Neural progenitor cell (in vitro differentiated cells): ENCODE results near the gene TRIOBP. TPM values are rescaled to one million over a fixed set of nuclear protein-coding genes. Genes with fewer than 3 reads are reported as not detected.

Experiments
- DNase-seq: peaks from one replicate; pipeline ENCODE4 v3.0.0-alpha.2; 2016; ENCODE audit warnings: low spot score
- H2AFZ ChIP-seq: fragments of 200-600 bp; sonication (generic); replicated peaks from 2 replicates; pipeline ENCODE4 v1.6.1; 2016; ENCODE audit warnings: antibody characterized with exemption
- H3F3A ChIP-seq: fragments of 200-600 bp; sonication (generic); 2 replicates; pipeline ENCODE4 v1.6.1; 2016; ENCODE audit warnings: antibody characterized with exemption, low read depth
- H3K27ac ChIP-seq: fragments of 200-600 bp; sonication (generic); 2 replicates; pipeline ENCODE4 v1.5.1; 2016; ENCODE audit warnings: mild to moderate bottlenecking
- H3K27me3 ChIP-seq: fragments of 200-600 bp; sonication (generic); 2 replicates; pipeline ENCODE4 v1.6.1; 2016; ENCODE audit warnings: mild to moderate bottlenecking, moderate library complexity
- H3K36me3 ChIP-seq: fragments of 200-600 bp; sonication (generic); 2 replicates; pipeline ENCODE4 v1.5.1; 2016
- H3K4me1 ChIP-seq: fragments of 200-600 bp; sonication (generic); 2 replicates; pipeline ENCODE4 v1.6.1; 2016; ENCODE audit warnings: mixed run types
- H3K4me2 ChIP-seq: fragments of 200-600 bp; sonication (generic); 2 replicates; pipeline ENCODE4 v1.6.1; 2016
- H3K4me3 ChIP-seq: fragments of 200-600 bp; sonication (generic); 2 replicates; pipeline ENCODE4 v1.5.1; 2016
- H3K79me2 ChIP-seq: fragments of 200-600 bp; sonication (generic); 2 replicates; pipeline ENCODE4 v1.6.1; 2016; ENCODE audit warnings: low read depth
- H3K9ac ChIP-seq: fragments of 200-600 bp; sonication (generic); 2 replicates; pipeline ENCODE4 v1.6.1; 2016
- H3K9me3 ChIP-seq: fragments of 200-600 bp; sonication (generic); 2 replicates; pipeline ENCODE4 v1.5.1; 2016; ENCODE audit warnings: low read depth
- H4K20me1 ChIP-seq: fragments of 200-600 bp; sonication (generic); 2 replicates; pipeline ENCODE4 v1.6.1; 2016; ENCODE audit warnings: low read depth
- H3K27ac Mint-ChIP-seq: 3 replicates; pipeline ENCODE4 v1.8.0; 2021; ENCODE audit warnings: mixed read lengths
- H3K27me3 Mint-ChIP-seq: 2 replicates; pipeline ENCODE4 v1.8.0; 2022; ENCODE audit warnings: low read depth, mild to moderate bottlenecking, inconsistent platforms, moderate library complexity, mixed read lengths; ENCODE audit not compliant: insufficient read depth
- H3K36me3 Mint-ChIP-seq: 3 replicates; pipeline ENCODE4 v1.8.0; 2021; ENCODE audit warnings: mixed read lengths
- H3K4me1 Mint-ChIP-seq: 3 replicates; pipeline ENCODE4 v1.8.0; 2021; ENCODE audit warnings: mixed read lengths
- H3K4me3 Mint-ChIP-seq: 3 replicates; pipeline ENCODE4 v1.8.0; 2021; ENCODE audit warnings: mild to moderate bottlenecking, moderate library complexity, mixed read lengths
- H3K9me3 Mint-ChIP-seq: 3 replicates; pipeline ENCODE4 v1.8.0; 2020; ENCODE audit warnings: mixed read lengths
- CTCF ChIP-seq: fragments of 200-600 bp; sonication (generic); IDR thresholded peaks from 2 replicates; pipeline ENCODE4 v1.5.1; 2017; ENCODE audit warnings: antibody characterized with exemption, mild to moderate bottlenecking
- EZH2 ChIP-seq: fragments of 200-600 bp; sonication (generic); IDR thresholded peaks from 2 replicates; pipeline ENCODE4 v1.6.1; 2017; ENCODE audit warnings: antibody characterized with exemption, mild to moderate bottlenecking, moderate library complexity
- EZH2phosphoT487 ChIP-seq: fragments of 200-600 bp; sonication (generic); IDR thresholded peaks from 2 replicates; pipeline ENCODE4 v1.6.1; 2017; ENCODE audit warnings: antibody characterized with exemption
- total RNA-seq: library from RNA; depleted of rRNA; stranded (reverse); fragments of >200 nt; gene quantifications from 2 replicates; pipeline ENCODE4 v1.2.3, GENCODE V29; 2015; ENCODE audit warnings: low replicate concordance

Gene TRIOBP
- total RNA-seq, 1 donor from 2014 or later: 25.2 TPM

GRCh38 chr22:37742376-37743171, 45.7 kb downstream of the TRIOBP start:
- no peak overlapping the region for H3K27ac ChIP-seq
- no peak overlapping the region for H3K4me3 ChIP-seq
- no peaks in the 10 kb centered on the region for H3K36me3 ChIP-seq
- no peak overlapping the region for H3K4me3 Mint-ChIP-seq
- peaks cover 22% of the 10 kb centered on the region for H3K79me2 ChIP-seq
- no peaks in the 10 kb centered on the region for H3K9me3 Mint-ChIP-seq
- no peaks in the 10 kb centered on the region for H3K9me3 ChIP-seq
- TF ChIP-seq EZH2 (no peak), EZH2phosphoT487 (no peak), CTCF (no peak)
- no peaks in the 10 kb centered on the region for H3K27me3 ChIP-seq
- no peak overlapping the region for H3K27ac Mint-ChIP-seq
- H3K4me1 Mint-ChIP-seq: peaks cover 30% of the 10 kb centered on the region
- H3K36me3 Mint-ChIP-seq: no peaks in the 10 kb centered on the region
- H3F3A ChIP-seq: peaks cover 36% of the 10 kb centered on the region
- H2AFZ ChIP-seq: no peak overlapping the region
- DNase-seq: no peak
- no peak overlapping the region for H3K9ac ChIP-seq
- peaks cover 12% of the 10 kb centered on the region for H3K4me1 ChIP-seq
- peaks cover 13% of the 10 kb centered on the region for H4K20me1 ChIP-seq
- peaks cover 9% of the 10 kb centered on the region for H3K27me3 Mint-ChIP-seq
- H3K4me2 ChIP-seq: no peak overlapping the region

GRCh38 chr22:37744589-37744988, 47.7 kb downstream of the TRIOBP start:
- Histone ChIP-seq H2AFZ (no peak overlapping the region), H3K27ac (no peak overlapping the region), H4K20me1 (peaks cover 32% of the 10 kb centered on the region), H3K36me3 (no peaks in the 10 kb centered on the region), H3K27me3 (no peaks in the 10 kb centered on the region), H3K9ac (no peak overlapping the region), H3K4me2 (no peak overlapping the region), H3K4me3 (no peak overlapping the region), H3K4me1 (peaks cover 16% of the 10 kb centered on the region), H3K9me3 (no peaks in the 10 kb centered on the region), H3F3A (peaks cover 36% of the 10 kb centered on the region), H3K79me2 (peaks cover 40% of the 10 kb centered on the region)
- Mint-ChIP-seq H3K27me3 (peaks cover 9% of the 10 kb centered on the region), H3K27ac (no peak overlapping the region), H3K4me3 (peak overlapping the region; percentile 90), H3K36me3 (no peaks in the 10 kb centered on the region), H3K4me1 (peaks cover 45% of the 10 kb centered on the region), H3K9me3 (no peaks in the 10 kb centered on the region)
- TF ChIP-seq CTCF (no peak), EZH2 (no peak), EZH2phosphoT487 (no peak)
- DNase-seq: no peak

GRCh38 chr22:37745548-37746365, 48.9 kb downstream of the TRIOBP start:
- Histone ChIP-seq H4K20me1 (peaks cover 44% of the 10 kb centered on the region), H3K36me3 (no peaks in the 10 kb centered on the region), H3K4me3 (peak overlapping the region; percentile 100), H3K27ac (no peak overlapping the region), H3K79me2 (peaks cover 52% of the 10 kb centered on the region), H3K9me3 (no peaks in the 10 kb centered on the region), H3F3A (peaks cover 36% of the 10 kb centered on the region), H3K9ac (peak overlapping the region; percentile 51), H3K4me1 (peaks cover 16% of the 10 kb centered on the region), H3K4me2 (peak overlapping the region; percentile 99), H2AFZ (no peak overlapping the region), H3K27me3 (no peaks in the 10 kb centered on the region)
- Mint-ChIP-seq H3K27ac (no peak overlapping the region), H3K27me3 (peaks cover 9% of the 10 kb centered on the region), H3K4me1 (peaks cover 44% of the 10 kb centered on the region), H3K9me3 (no peaks in the 10 kb centered on the region), H3K36me3 (no peaks in the 10 kb centered on the region), H3K4me3 (peak overlapping the region; percentile 90)
- no peak for TF ChIP-seq EZH2phosphoT487
- TF ChIP-seq CTCF: no peak
- TF ChIP-seq EZH2: no peak
- peak; percentile 97 for DNase-seq
